Loucy (cell line): ENCODE measurements around the gene BTRC.

Experiments used
- CTCF ChIP-seq: fragments of 200-600 bp; sonication (generic); conservative IDR thresholded peaks from 2 replicates; pipeline ENCODE4 v1.5.1; 2014; ENCODE audit warnings: mild to moderate bottlenecking, antibody characterized with exemption, low read length
- EZH2phosphoT487 ChIP-seq: fragments of 200-600 bp; IDR thresholded peaks from 2 replicates; pipeline ENCODE4 v1.6.1; 2018; ENCODE audit warnings: antibody characterized with exemption, mild to moderate bottlenecking, moderate library complexity, borderline replicate concordance

GRCh38 chr10:101429423-101429822 lies 75.5 kb downstream of the BTRC start:
- no peak for TF ChIP-seq CTCF
- TF ChIP-seq EZH2phosphoT487, result no peak
